CD4-positive, alpha-beta T cell treated with Interleukin-2 at 100 ng/mL for 4 hours (primary cell): ENCODE measurements around the gene LRIG2.
"Not testable (repeated sequence)": the region's sequence is repeated elsewhere in the genome, so short reads cannot be mapped to it uniquely, and the experiment has no call there.

Experiments
- DNase-seq: peaks from one replicate; pipeline ENCODE4 v3.0.0-alpha.2; 2020; ENCODE audit warnings: low spot score

The LRIG2 gene

GRCh38 chr1:113126207-113126606 is 53.2 kb downstream of the LRIG2 start:
- DNase-seq, result no peak

DNA sequence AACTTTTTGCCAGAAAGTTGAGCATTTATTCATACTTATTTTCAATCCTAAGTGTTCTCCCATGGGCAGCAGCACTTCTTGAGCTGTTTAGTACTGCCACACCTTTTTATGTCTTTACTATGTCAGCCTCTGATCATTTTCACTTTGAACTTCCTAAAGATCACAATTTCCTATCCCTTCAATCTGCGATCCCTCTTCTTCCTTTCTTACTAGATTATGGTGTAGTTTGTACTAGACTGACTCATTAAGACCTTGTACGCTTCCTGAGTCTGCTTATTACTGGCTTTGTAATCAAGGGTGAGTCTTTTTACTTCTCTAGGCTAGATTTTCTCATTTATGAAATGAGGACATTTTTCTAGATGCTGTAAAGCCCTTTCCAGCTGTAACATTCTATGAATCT is 55.1 kb downstream of the LRIG2 start:
- DNase-seq, result no peak

- DNase-seq, result no peak
Measured at GRCh38 chr1:113129529-113130185, 56.7 kb downstream of the LRIG2 start.

DNA sequence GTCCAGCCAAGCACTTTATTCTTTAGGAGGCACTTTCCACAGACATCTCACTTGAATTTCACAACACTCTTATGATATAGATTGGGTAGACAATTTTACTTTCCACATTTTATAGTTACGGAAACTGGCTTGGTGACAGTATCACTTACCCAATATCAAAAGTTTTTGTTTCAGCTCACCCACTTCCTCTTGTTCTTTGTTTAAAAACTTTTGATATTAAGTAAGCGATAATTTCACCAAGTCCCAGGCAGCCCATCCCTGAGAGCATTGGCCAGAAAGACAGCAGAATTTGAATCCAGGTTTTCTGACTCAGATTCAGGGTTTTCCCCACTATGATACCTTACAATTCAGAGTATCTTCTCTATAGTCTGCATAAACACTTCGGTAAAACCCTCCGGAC is 60.0 kb downstream of the LRIG2 start:
- peak; percentile 4 for DNase-seq

GRCh38 chr1:113133759-113134158 is 60.8 kb downstream of the LRIG2 start:
- DNase-seq, result no peak

DNA sequence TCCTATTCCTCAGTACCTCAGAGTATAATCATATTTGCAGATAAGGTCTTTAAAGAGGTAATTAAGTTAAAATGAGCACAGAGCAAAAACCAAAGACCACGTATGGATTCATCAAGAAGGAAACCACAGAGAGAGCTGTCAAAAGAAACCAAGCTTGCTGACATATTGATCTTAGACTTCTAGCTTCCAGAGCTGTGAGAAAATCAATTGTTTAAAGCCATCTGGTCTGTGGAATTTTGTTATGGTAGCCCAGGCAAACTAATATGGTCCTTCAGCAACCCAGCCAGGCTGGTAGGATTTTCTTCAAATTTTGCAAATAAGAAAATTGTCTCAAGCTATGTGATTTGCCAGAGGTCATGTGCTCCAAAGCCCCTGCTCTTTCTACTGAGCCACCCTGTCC is 62.5 kb downstream of the LRIG2 start:
- no peak for DNase-seq

DNA sequence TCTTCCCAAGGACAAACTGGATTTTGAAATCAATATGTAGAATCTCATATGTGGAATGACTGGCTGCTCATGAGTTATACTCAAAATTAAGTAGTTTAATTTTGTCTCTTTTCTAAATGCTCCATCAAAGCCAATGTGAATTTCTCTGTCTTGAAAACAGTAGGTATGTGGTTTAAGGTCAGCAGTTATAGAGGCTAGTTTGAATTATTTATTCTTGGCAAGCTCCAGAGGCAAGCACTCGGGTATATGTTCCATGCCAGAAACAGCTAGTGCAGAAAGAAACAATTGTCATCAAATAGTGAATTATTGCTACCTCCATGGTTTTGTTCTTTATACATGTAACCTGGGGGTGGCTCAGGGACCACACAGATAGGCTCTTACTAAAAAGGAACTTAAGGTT is 63.5 kb downstream of the LRIG2 start:
- DNase-seq, result no peak

GRCh38 chr1:113137563-113137962 is 64.6 kb downstream of the LRIG2 start:
- DNase-seq, result no peak

GRCh38 chr1:113138778-113139177 is 65.8 kb downstream of the LRIG2 start:
- no peak for DNase-seq

DNA sequence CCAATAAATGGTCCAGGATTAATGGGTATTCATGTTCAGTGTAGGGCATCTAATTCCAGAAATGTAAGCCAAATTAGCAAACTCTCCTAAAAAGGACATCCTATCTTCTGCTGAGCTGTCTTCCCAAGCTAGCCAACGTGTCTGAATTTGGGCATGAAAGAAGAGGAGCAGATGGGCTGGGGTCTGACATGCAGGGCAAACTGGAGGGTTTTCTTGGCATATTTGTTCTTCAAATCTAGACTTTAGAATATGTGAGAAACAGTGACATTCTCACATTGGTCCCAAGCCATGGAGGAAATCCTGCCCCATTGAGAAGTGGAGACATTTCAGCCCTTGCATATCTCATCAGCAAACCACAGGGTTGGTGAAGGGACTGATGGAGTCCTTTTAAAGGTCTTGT is 67.2 kb downstream of the LRIG2 start:
- DNase-seq, result no peak

- peak; percentile 54 for DNase-seq
Measured at GRCh38 chr1:113140588-113141446, 67.8 kb downstream of the LRIG2 start.

DNA sequence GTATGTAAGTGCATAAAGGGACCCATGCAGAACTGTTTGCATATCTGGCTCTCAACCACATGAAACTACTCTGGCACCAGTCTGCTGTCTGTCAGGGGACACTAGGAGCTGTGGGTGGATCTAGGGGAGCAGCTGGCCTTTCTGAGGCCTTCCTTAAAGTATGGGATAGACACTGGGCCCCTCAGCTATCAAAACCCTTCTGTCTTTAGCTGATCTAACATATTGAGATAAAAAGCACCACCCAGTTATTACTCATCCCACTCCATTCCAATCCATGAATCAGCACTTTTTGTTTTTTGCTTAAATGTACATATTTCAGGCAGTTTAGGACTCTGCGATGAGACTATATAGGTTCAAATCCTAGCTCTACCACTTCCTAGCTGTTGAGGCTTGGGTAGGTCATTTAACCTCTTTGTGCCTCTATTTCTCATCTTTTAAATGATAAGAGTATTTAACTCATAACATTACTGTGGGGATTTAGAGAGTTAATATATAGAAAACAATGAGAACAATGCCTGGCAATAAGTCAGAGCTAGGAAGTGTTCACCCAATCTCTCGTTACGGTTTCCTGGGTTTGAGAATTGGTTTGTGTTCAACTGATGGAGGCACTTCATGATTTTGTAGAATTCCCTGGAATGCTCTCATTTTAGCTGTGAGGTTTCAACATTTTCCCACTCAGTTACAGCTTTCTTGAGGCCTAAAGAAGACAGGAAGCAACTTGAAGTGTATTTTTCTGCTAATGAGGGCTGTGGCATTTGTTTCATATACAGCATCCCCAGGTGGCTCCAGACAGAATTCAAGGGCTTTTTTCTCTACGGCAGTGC is 68.9 kb downstream of the LRIG2 start:
- no peak for DNase-seq

GRCh38 chr1:113142791-113143190 is 69.8 kb downstream of the LRIG2 start:
- no peak for DNase-seq

GRCh38 chr1:113146242-113147072 is 73.5 kb downstream of the LRIG2 start:
- peak; percentile 21 for DNase-seq

DNA sequence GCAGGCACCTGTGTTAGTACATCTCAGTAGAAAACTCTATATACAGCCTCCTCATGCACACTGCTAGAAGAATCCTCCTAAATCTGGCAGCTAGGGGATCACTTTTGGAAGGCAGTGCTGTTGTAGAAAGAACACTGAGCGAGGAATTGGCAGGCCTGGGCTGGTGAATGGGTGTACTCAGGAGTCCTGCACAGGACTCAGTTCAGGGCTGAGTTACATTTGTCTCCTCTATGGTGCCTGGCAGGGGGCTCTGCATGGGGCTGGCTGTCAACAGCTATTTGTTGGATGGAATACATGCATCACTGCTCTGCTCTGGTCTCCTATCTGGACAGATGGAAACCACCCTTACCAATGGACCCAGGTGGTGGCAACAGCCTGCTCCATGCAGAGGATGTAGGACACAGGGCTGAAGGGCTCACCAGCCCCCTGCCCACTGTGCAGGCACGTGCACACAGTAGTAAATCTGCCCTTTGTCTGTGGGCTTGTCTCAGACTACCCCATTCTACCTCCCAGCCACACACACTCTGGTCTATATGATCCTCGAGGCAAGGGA is 74.2 kb downstream of the LRIG2 start:
- no peak for DNase-seq

- DNase-seq, result no peak
Measured at GRCh38 chr1:113147826-113148225, 74.8 kb downstream of the LRIG2 start.

- not testable (repeated sequence) for DNase-seq
Measured at GRCh38 chr1:113150494-113150893, 77.5 kb downstream of the LRIG2 start.

DNA sequence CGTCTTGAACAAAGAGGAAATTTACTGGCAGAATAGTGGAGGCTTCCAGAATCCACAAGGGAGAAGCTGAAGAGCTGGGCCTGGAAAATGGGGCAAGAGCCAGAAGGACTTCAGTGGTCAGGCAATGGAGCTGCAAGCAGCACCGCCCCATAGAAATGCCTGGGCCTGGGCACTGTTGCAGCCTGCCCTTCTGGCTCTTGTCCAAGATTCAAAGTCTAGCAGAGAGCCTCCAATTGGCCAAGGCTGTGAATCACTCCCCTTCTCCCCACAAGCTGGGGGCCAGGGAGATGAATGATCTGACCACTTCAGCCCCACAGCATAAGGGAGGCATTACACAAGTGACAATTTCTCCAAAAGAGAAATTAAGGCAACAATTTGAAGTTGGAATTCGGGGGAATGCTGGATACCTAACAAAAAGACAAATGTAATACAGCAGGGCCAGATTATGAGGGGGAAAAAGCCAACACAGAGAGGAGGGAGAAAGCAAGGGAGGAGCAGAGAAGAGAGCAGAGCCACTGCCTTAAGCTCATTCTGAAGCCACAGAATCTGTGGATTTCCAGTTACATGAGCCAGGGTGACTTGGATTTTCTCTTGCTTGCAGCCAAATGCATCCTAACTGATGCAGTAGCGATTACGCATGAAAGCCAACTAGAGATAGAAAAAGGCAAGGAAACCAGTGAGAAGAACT is 80.3 kb downstream of the LRIG2 start:
- DNase-seq, result no peak

DNA sequence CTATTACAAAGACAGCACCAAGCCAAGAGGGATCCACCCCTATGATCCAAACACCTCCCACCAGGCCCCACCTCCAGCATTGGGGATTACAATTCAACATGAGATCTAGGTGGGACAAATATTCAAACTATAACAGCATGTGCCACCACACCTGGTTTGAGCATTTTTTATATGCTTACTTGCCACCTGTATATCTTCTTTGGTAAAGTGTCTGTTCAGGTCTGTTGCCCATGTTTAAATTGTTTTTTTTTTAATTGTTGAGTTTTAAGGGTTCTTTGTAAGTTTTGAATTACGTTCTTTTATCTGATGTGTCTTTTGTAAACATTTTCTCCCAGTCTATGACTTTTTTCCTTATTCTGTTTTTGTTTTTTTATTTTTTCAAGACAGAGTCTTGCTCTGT is 83.4 kb downstream of the LRIG2 start:
- no peak for DNase-seq

DNA sequence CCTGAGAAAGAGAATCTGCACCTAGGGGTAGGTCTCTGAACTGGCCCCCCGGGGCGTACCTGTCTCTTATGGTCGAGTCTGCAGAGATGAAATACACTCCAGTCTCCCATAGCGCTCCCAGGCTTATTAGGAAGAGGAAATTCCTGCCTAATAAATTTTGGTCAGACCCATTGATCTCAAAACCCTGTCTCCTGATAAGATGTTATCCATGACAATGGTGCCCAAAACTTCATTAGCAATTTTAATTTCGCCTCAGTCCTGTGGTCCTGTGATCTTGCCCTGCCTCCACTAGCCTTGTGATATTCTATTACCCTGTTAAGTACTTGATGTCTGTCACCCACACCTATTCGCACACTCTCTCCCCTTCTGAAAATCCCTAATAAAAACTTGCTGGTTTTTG is 85.7 kb downstream of the LRIG2 start:
- not testable (repeated sequence) for DNase-seq

- no peak for DNase-seq
Measured at GRCh38 chr1:113166473-113166872, 93.5 kb downstream of the LRIG2 start.
